ENCODE measurements around the gene HAL. TPM values are rescaled to one million over a fixed set of nuclear protein-coding genes. Genes with fewer than 3 reads are reported as not detected.
A peak's percentile ranks its signal among the peaks of the same experiment; 100 is the strongest.

The HAL gene
- total RNA-seq, 1 experiment from 2014 or later: 0.39 TPM

DNA sequence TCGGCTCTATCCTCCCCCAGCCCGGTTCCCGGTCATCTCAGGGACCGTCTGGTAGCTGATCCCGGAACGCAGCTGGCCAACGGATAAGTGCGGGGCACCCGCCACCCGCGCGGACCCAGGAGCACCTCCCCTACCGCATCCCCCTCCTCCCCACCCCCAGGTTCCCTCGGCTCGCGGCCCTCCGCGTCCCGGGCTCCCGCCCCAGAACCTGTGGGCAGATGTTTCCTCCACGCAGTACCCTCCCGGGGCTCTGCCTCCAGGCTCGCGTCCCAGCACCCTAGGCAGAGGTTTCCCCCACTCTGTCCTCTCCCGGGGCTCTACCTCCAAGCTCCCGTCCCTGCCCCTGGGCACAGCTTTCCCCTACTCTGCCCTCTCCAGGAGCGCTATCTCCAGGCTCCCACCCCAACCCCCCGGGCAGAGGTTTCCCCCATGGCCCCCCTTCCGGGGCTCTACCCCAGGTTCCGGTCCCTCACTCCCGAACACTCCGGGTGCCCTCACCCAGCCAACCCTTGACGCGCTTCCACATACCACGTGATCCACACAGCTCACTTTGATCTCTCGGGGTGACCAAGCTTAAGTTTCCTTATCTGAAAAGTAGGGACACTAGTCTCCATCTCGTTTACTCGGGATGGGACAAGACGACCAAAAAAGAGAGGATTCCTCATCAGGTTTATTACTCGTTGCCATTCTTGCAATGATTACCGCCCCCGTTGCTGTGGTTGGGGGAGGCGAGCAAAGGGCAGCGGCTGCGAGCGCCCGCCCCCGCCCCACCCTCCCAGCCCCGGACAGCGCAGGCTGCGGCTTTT lies 53.4 kb downstream of the HAL start, which contains the start of gene CCDC38 (continued):
- TF ChIP-seq, protein P1, sequence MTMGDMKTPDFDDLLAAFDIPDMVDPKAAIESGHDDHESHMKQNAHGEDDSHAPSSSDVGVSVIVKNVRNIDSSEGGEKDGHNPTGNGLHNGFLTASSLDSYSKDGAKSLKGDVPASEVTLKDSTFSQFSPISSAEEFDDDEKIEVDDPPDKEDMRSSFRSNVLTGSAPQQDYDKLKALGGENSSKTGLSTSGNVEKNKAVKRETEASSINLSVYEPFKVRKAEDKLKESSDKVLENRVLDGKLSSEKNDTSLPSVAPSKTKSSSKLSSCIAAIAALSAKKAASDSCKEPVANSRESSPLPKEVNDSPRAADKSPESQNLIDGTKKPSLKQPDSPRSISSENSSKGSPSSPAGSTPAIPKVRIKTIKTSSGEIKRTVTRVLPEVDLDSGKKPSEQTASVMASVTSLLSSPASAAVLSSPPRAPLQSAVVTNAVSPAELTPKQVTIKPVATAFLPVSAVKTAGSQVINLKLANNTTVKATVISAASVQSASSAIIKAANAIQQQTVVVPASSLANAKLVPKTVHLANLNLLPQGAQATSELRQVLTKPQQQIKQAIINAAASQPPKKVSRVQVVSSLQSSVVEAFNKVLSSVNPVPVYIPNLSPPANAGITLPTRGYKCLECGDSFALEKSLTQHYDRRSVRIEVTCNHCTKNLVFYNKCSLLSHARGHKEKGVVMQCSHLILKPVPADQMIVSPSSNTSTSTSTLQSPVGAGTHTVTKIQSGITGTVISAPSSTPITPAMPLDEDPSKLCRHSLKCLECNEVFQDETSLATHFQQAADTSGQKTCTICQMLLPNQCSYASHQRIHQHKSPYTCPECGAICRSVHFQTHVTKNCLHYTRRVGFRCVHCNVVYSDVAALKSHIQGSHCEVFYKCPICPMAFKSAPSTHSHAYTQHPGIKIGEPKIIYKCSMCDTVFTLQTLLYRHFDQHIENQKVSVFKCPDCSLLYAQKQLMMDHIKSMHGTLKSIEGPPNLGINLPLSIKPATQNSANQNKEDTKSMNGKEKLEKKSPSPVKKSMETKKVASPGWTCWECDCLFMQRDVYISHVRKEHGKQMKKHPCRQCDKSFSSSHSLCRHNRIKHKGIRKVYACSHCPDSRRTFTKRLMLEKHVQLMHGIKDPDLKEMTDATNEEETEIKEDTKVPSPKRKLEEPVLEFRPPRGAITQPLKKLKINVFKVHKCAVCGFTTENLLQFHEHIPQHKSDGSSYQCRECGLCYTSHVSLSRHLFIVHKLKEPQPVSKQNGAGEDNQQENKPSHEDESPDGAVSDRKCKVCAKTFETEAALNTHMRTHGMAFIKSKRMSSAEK (CRISPR knock-in tag; IDR thresholded peaks at IDR 0.05; ENCODE audit: borderline replicate concordance): no peak
- TF ChIP-seq RORB (CRISPR knock-in tag; IDR thresholded peaks at IDR 0.05) (no peak), ZBTB21 (CRISPR knock-in tag; IDR thresholded peaks at IDR 0.05; ENCODE audit: borderline replicate concordance) (no peak), FOXJ3 (CRISPR knock-in tag; IDR thresholded peaks at IDR 0.05; ENCODE audit: borderline replicate concordance) (no peak), HMGA2 (CRISPR knock-in tag; IDR thresholded peaks at IDR 0.05) (no peak), ATF1 (CRISPR knock-in tag; IDR thresholded peaks at IDR 0.05) (no peak), CBFB (CRISPR knock-in tag; IDR thresholded peaks at IDR 0.05; ENCODE audit: low read depth) (no peak), NR1H2 (CRISPR knock-in tag; IDR thresholded peaks at IDR 0.05) (no peak), ZNF138 (CRISPR knock-in tag; conservative IDR thresholded peaks at IDR 0.05) (no peak), TCF7 (CRISPR knock-in tag; IDR thresholded peaks at IDR 0.05; ENCODE audit: low read depth) (no peak), SOX15 (CRISPR knock-in tag; IDR thresholded peaks at IDR 0.05) (no peak)
- TF ChIP-seq, protein P2, sequence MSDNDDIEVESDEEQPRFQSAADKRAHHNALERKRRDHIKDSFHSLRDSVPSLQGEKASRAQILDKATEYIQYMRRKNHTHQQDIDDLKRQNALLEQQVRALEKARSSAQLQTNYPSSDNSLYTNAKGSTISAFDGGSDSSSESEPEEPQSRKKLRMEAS (CRISPR knock-in tag; IDR thresholded peaks at IDR 0.05): no peak
- TF ChIP-seq, protein P3, sequence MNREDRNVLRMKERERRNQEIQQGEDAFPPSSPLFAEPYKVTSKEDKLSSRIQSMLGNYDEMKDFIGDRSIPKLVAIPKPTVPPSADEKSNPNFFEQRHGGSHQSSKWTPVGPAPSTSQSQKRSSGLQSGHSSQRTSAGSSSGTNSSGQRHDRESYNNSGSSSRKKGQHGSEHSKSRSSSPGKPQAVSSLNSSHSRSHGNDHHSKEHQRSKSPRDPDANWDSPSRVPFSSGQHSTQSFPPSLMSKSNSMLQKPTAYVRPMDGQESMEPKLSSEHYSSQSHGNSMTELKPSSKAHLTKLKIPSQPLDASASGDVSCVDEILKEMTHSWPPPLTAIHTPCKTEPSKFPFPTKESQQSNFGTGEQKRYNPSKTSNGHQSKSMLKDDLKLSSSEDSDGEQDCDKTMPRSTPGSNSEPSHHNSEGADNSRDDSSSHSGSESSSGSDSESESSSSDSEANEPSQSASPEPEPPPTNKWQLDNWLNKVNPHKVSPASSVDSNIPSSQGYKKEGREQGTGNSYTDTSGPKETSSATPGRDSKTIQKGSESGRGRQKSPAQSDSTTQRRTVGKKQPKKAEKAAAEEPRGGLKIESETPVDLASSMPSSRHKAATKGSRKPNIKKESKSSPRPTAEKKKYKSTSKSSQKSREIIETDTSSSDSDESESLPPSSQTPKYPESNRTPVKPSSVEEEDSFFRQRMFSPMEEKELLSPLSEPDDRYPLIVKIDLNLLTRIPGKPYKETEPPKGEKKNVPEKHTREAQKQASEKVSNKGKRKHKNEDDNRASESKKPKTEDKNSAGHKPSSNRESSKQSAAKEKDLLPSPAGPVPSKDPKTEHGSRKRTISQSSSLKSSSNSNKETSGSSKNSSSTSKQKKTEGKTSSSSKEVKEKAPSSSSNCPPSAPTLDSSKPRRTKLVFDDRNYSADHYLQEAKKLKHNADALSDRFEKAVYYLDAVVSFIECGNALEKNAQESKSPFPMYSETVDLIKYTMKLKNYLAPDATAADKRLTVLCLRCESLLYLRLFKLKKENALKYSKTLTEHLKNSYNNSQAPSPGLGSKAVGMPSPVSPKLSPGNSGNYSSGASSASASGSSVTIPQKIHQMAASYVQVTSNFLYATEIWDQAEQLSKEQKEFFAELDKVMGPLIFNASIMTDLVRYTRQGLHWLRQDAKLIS (CRISPR knock-in tag; IDR thresholded peaks at IDR 0.05; ENCODE audit: borderline replicate concordance): no peak
- TF ChIP-seq, protein P4, sequence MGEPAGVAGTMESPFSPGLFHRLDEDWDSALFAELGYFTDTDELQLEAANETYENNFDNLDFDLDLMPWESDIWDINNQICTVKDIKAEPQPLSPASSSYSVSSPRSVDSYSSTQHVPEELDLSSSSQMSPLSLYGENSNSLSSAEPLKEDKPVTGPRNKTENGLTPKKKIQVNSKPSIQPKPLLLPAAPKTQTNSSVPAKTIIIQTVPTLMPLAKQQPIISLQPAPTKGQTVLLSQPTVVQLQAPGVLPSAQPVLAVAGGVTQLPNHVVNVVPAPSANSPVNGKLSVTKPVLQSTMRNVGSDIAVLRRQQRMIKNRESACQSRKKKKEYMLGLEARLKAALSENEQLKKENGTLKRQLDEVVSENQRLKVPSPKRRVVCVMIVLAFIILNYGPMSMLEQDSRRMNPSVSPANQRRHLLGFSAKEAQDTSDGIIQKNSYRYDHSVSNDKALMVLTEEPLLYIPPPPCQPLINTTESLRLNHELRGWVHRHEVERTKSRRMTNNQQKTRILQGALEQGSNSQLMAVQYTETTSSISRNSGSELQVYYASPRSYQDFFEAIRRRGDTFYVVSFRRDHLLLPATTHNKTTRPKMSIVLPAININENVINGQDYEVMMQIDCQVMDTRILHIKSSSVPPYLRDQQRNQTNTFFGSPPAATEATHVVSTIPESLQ (CRISPR knock-in tag; IDR thresholded peaks at IDR 0.05): no peak
- TF ChIP-seq, protein P5, sequence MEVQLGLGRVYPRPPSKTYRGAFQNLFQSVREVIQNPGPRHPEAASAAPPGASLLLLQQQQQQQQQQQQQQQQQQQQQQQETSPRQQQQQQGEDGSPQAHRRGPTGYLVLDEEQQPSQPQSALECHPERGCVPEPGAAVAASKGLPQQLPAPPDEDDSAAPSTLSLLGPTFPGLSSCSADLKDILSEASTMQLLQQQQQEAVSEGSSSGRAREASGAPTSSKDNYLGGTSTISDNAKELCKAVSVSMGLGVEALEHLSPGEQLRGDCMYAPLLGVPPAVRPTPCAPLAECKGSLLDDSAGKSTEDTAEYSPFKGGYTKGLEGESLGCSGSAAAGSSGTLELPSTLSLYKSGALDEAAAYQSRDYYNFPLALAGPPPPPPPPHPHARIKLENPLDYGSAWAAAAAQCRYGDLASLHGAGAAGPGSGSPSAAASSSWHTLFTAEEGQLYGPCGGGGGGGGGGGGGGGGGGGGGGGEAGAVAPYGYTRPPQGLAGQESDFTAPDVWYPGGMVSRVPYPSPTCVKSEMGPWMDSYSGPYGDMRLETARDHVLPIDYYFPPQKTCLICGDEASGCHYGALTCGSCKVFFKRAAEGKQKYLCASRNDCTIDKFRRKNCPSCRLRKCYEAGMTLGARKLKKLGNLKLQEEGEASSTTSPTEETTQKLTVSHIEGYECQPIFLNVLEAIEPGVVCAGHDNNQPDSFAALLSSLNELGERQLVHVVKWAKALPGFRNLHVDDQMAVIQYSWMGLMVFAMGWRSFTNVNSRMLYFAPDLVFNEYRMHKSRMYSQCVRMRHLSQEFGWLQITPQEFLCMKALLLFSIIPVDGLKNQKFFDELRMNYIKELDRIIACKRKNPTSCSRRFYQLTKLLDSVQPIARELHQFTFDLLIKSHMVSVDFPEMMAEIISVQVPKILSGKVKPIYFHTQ (CRISPR knock-in tag; IDR thresholded peaks at IDR 0.05): no peak
- TF ChIP-seq, protein P6, sequence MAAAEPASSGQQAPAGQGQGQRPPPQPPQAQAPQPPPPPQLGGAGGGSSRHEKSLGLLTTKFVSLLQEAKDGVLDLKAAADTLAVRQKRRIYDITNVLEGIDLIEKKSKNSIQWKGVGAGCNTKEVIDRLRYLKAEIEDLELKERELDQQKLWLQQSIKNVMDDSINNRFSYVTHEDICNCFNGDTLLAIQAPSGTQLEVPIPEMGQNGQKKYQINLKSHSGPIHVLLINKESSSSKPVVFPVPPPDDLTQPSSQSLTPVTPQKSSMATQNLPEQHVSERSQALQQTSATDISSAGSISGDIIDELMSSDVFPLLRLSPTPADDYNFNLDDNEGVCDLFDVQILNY (CRISPR knock-in tag; IDR thresholded peaks at IDR 0.05): no peak; the same call in 1 of the 2 replicates
- TF ChIP-seq, protein P7, sequence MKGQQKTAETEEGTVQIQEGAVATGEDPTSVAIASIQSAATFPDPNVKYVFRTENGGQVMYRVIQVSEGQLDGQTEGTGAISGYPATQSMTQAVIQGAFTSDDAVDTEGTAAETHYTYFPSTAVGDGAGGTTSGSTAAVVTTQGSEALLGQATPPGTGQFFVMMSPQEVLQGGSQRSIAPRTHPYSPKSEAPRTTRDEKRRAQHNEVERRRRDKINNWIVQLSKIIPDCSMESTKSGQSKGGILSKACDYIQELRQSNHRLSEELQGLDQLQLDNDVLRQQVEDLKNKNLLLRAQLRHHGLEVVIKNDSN (CRISPR knock-in tag; IDR thresholded peaks at IDR 0.05): peak; percentile 91
- TF ChIP-seq, protein P8, sequence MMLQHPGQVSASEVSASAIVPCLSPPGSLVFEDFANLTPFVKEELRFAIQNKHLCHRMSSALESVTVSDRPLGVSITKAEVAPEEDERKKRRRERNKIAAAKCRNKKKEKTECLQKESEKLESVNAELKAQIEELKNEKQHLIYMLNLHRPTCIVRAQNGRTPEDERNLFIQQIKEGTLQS (CRISPR knock-in tag; conservative IDR thresholded peaks at IDR 0.05): no peak
- TF ChIP-seq, protein P9, sequence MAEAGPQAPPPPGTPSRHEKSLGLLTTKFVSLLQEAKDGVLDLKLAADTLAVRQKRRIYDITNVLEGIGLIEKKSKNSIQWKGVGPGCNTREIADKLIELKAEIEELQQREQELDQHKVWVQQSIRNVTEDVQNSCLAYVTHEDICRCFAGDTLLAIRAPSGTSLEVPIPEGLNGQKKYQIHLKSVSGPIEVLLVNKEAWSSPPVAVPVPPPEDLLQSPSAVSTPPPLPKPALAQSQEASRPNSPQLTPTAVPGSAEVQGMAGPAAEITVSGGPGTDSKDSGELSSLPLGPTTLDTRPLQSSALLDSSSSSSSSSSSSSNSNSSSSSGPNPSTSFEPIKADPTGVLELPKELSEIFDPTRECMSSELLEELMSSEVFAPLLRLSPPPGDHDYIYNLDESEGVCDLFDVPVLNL (CRISPR knock-in tag; IDR thresholded peaks at IDR 0.05; ENCODE audit: borderline replicate concordance, low read depth): no peak
- TF ChIP-seq, protein P10, sequence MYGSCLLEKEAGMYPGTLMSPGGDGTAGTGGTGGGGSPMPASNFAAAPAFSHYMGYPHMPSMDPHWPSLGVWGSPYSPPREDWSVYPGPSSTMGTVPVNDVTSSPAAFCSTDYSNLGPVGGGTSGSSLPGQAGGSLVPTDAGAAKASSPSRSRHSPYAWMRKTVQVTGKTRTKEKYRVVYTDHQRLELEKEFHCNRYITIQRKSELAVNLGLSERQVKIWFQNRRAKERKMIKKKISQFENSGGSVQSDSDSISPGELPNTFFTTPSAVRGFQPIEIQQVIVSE (CRISPR knock-in tag; IDR thresholded peaks at IDR 0.05; ENCODE audit: borderline replicate concordance): no peak

Data from WTC11 (cell line).